GM13977 (cell line): Measurements from ENCODE around the gene CAMK1D.

ENCODE experiments used
- DNase-seq: peaks from one replicate; pipeline ENCODE4 v3.0.0; 2012; ENCODE audit warnings: low spot score
- CTCF ChIP-seq: IDR thresholded peaks from 2 replicates; pipeline ENCODE4 v1.5.1; 2012; ENCODE audit warnings: mild to moderate bottlenecking, control low read depth; ENCODE audit not compliant: insufficient read depth; ENCODE audit errors: extremely low read depth, missing control alignments
- in situ Hi-C: fragments of 300-500 bp; cut with MboI; formaldehyde crosslinking; loops from one replicate; pipeline ENCODE4 v1.12.0; 2022; ENCODE audit warnings: low sequenced_read_pairs, low pct_unique_long_range_greater_than_20kb, mixed read lengths, inconsistent platforms; ENCODE audit not compliant: unreplicated experiment

Gene CAMK1D

GRCh38 chr10:12390733-12391132, 41.4 kb downstream of the CAMK1D start:
- DNase-seq, result no peak
- no peak for TF ChIP-seq CTCF
- in situ Hi-C loops, result no loop called here

GRCh38 chr10:12391206-12391605, 41.9 kb downstream of the CAMK1D start:
- DNase-seq, result no peak
- no peak for TF ChIP-seq CTCF
- in situ Hi-C loops, result no loop called here

GRCh38 chr10:12393831-12394230, 44.5 kb downstream of the CAMK1D start:
- in situ Hi-C loops, result no loop called here
- DNase-seq, result no peak
- no peak for TF ChIP-seq CTCF

GRCh38 chr10:12394241-12395033, 45.1 kb downstream of the CAMK1D start:
- TF ChIP-seq CTCF, result no peak
- in situ Hi-C loops, result no loop called here
- no peak for DNase-seq

- in situ Hi-C loops, result no loop called here
- no peak for DNase-seq
- TF ChIP-seq CTCF, result no peak
These were observed 46.7 kb downstream of the CAMK1D start for GRCh38 chr10:12396093-12396492.

- no peak for TF ChIP-seq CTCF
- in situ Hi-C loops, result no loop called here
- no peak for DNase-seq
These were observed 47.2 kb downstream of the CAMK1D start for GRCh38 chr10:12396567-12396966.
